GM10847 (cell line): ENCODE data around the gene TMEM187.

Experiments used
- POLR2A ChIP-seq: IDR thresholded peaks from 2 replicates; pipeline ENCODE4 v1.6.1; 2011; ENCODE audit not compliant: insufficient read length; ENCODE audit errors: extremely low read depth

Gene TMEM187

GRCh38 chrX:153959649-153960048 is 12.9 kb upstream of the TMEM187 start:
- TF ChIP-seq POLR2A: no peak

- TF ChIP-seq POLR2A: no peak
Observed at GRCh38 chrX:153960077-153960476, 12.5 kb upstream of the TMEM187 start.

DNA sequence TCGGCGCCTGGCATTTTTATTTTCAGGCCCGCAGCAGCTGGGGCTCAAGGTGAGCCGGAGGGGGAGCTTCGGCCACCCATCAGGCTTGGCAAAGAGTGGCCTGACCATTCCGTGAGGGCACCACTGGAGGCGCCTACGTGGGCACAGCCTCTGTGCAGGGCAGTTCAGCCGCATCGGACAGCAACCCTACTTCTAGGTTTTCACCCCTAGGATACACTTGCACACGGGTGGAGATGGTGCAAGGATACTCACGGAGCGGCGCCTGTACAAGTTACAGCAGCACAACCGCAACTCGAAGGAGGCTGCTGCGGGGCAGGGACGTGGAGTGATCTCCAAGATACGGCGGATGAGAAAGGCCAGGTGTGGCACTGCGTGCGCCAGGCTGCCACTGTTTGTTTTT is 11.8 kb upstream of the TMEM187 start:
- TF ChIP-seq POLR2A: no peak

DNA sequence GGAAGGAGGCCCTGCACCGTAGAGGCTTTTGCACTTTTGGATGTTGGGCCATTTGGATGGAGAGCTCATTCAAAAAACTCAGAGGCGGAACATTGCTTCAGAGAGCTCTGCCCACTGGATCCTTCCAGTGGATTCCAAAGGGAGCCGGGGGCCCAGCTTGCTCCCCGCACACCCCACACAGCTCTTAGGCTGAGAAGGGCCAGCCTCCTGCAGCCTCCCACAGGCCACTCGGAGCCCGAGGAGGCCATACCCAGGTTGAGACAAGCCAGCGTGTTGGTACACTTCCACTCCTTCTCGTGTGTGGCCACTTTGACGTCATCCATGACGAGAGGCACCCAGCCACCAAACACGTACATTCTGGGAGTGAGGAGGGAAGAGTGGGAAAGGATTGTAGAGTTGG is 11.3 kb upstream of the TMEM187 start:
- no peak for TF ChIP-seq POLR2A

- no peak for TF ChIP-seq POLR2A
Observed at GRCh38 chrX:153963546-153963945, 9.0 kb upstream of the TMEM187 start.

DNA sequence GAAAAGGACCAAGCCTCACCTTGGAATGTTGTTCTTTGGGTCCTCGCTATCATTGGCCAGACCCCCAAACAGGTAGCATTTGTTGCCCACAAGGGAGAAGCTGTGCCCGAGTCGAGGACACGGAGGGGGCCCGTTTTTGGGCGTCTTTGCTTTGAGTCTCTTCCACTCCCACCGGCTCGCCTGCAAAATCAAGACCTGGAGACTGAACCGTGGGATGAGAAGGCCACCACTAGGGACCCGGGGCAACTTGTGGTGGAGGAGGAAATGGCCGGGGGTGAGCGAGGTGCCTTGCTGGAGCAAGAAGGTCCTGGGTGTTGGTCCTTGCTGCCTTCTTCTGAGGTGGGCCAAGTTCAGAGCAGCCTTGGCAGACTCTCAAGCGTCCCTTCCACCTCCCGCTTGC is 8.4 kb upstream of the TMEM187 start:
- TF ChIP-seq POLR2A: no peak

DNA sequence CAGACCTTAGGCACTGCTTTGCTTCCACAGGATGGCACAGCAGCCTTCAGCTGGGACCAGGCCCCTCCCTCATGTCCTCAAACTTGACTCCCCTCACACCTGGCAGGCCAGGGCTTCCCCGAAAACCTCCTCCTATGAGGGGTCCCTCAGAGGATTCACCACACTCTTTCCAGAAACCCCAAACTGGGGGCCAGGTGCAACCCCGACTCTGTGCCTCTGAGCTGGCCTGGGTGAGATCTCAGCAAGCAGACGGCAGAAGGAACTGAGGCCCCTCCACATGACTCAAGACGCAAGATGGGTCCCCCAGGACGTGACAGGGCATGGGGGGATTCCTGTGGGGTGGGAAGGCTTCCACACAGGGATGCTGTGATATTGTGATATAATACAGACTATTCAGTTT is 7.1 kb upstream of the TMEM187 start:
- TF ChIP-seq POLR2A: no peak

GRCh38 chrX:153966283-153966688 is 6.3 kb upstream of the TMEM187 start:
- no peak for TF ChIP-seq POLR2A

DNA sequence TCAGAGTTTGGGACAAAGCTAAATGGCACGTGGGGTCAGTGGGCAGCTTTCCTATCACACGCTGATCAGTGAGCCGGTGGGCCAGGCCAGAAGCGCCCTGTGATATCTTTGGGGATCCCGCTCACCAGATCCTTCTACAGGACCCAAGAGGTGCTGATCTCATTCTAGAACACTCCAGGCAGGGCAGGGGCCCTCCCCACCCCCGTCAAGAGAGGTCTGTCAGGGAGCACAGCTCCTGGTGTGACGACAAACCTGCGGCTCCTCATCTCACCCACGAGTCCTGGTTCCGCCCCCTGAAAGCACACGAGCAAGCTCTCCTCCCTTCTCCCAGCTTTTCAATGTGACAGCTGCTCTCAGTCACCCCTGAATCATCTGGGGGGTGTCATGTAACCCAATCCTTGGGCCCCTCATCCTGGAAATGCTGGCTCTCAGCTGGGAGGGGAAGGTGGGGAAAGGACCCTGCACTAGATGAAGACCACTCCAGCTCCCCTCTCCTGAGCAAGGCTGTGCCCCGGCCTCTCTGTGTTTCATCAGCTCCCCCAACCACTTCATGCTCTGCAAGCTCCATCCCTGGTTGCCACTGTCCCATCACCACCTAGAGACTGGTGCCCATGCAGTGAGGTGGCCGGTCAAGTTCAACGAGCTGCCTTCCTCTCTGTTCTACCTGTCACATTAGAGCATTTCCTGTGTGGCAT is 5.6 kb upstream of the TMEM187 start:
- TF ChIP-seq POLR2A: no peak

GRCh38 chrX:153967536-153968224 is 4.9 kb upstream of the TMEM187 start:
- no peak for TF ChIP-seq POLR2A

DNA sequence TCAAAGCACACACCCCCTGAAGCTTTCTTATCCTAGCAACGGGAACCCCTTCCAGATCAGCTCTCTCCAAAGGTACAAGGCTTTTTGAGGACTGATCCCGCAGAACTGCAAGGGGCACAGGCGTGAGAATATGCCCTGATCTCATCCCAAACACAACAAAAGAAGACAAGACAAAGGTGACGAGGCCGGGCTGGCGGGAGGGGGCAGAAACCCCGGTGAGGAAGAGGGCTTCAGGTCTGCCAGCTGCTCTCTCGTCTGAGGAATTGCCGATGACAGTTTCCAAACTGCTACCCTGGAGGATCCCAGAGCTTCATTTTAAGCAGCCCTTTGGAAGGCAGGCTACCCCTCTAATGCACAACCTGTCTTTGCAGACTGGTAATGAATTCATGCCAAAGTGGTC is 4.3 kb upstream of the TMEM187 start:
- TF ChIP-seq POLR2A: no peak

DNA sequence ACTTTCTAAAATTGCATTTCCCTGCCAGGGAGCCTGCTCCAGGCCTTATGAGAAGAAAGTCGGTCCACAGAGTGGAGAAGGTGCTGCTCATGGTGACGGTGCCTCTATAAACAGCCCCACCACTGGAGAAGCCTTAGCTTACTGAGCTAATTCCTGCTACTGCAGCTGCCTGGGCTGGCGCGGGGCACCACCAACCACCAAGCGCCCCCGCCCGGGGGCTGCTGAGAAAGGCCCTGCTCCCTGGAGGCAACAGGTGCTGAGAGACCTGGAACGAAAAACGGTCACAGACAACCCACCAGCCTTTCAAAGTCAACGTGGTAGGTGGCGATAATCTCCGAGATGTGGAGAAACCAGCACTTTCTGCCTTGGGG is 3.8 kb upstream of the TMEM187 start:
- TF ChIP-seq POLR2A: no peak

DNA sequence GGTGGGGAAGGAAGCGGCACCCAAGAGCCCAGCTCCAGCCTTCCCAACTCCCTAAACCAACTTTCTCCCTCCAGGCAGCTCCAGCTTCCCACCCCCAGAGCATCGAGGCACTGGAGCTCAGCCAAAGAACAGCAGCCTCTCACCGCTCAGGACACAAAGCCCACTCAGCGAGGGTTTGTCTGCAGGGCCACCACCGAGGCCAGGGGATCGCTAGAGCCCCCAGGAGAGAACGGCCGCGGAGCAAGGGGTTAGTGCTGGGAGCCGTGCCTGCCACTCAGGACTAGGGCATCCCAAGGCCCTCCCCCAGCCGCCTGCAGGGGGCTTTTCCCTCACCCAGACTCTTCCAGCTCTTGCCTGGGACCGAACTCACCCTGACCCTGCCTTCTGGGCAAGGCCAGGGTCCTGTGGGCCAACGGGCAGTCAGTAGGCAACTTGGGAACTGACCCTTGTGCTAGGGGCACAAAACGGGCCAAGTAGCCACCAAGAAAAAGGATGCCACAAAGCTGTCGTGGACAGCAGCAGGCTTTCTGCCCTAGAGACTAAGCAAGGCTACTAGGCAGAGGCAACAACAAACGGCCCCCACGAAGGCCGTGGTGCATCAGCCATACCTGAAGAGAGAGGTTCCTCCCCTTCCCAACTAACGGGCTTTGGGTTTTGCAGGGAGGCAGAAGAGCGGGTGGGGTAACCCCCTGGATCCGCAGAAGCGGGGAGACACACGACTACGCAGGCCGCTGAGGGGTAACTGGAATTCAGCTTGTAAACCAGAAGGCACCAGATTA is 3.2 kb upstream of the TMEM187 start:
- TF ChIP-seq POLR2A: no peak

- no peak for TF ChIP-seq POLR2A
Observed at GRCh38 chrX:153969904-153970356, 2.6 kb upstream of the TMEM187 start.

GRCh38 chrX:153970357-153971123 is 2.0 kb upstream of the TMEM187 start:
- TF ChIP-seq POLR2A: no peak
